Endodermal cell (in vitro differentiated cells): ENCODE measurements around the gene INHBB. TPM values are rescaled to one million over a fixed set of nuclear protein-coding genes. Genes with fewer than 3 reads are reported as not detected.

Experiments
- DNase-seq: peaks from one replicate; pipeline ENCODE4 v3.0.0-alpha.2; 2017
- H3K27ac ChIP-seq: 2 replicates; pipeline ENCODE4 v1.5.1; 2013; ENCODE audit warnings: mild to moderate bottlenecking, low read depth, low read length, moderate library complexity
- H3K27me3 ChIP-seq: 2 replicates; pipeline ENCODE4 v1.6.1; 2013; ENCODE audit warnings: mild to moderate bottlenecking, low read length, moderate library complexity; ENCODE audit not compliant: insufficient read depth, control insufficient read depth, poor library complexity, severe bottlenecking
- H3K36me3 ChIP-seq: 2 replicates; pipeline ENCODE4 v1.7.0; 2013; ENCODE audit warnings: mild to moderate bottlenecking, low read length, moderate library complexity; ENCODE audit not compliant: control insufficient read depth, insufficient read depth
- H3K4me1 ChIP-seq: one replicate; pipeline ENCODE4 v1.7.0; 2013; ENCODE audit warnings: low read length; ENCODE audit not compliant: control insufficient read depth, insufficient read depth
- H3K4me3 ChIP-seq: 2 replicates; pipeline ENCODE4 v1.5.1; 2013; ENCODE audit warnings: mild to moderate bottlenecking, low read length, moderate library complexity
- H3K9ac ChIP-seq: 2 replicates; pipeline ENCODE4 v1.6.1; 2013; ENCODE audit warnings: mild to moderate bottlenecking, low read length, moderate library complexity; ENCODE audit not compliant: poor library complexity, severe bottlenecking; ENCODE audit errors: extremely low read depth
- H3K9me3 ChIP-seq: 2 replicates; pipeline ENCODE4 v1.6.1; 2013; ENCODE audit warnings: mild to moderate bottlenecking, low read length, moderate library complexity; ENCODE audit not compliant: control insufficient read depth
- H3K27ac Mint-ChIP-seq: 2 replicates; pipeline ENCODE4 v1.8.0; 2020; ENCODE audit warnings: mixed read lengths
- H3K27me3 Mint-ChIP-seq: 2 replicates; pipeline ENCODE4 v1.8.0; 2021; ENCODE audit warnings: mild to moderate bottlenecking, mixed read lengths; ENCODE audit not compliant: insufficient read depth
- H3K36me3 Mint-ChIP-seq: 2 replicates; pipeline ENCODE4 v1.8.0; 2020; ENCODE audit warnings: low read depth, mixed read lengths
- H3K4me1 Mint-ChIP-seq: 2 replicates; pipeline ENCODE4 v1.8.0; 2020; ENCODE audit warnings: mixed read lengths
- H3K4me3 Mint-ChIP-seq: 2 replicates; pipeline ENCODE4 v1.8.0; 2020; ENCODE audit warnings: mild to moderate bottlenecking, moderate library complexity, mixed read lengths
- H3K9me3 Mint-ChIP-seq: 2 replicates; pipeline ENCODE4 v1.8.0; 2020; ENCODE audit warnings: mild to moderate bottlenecking, mixed read lengths
- WGBS, 2 experiments: methylation state at CpG; one replicate each; pipeline versions ENCODE4 v1.1.5 to v1.1.7; 2013; ENCODE audit warnings: missing lambda C conversion rate in 2 of 2, mixed read lengths in 1 of 2; ENCODE audit not compliant: insufficient coverage in 1 of 2, insufficient read length in 1 of 2; 5-methylcytosine and 5-hydroxymethylcytosine counted together
- total RNA-seq, 2 donors: library from RNA; stranded (reverse); fragmentation: NEBNext Ultra II Directional in 1 of 2; extraction: Animal tissue kit (Norgen Biotek cat#: 25700) in 1 of 2; gene quantifications; 2 replicates in 1 of 2; 3 replicates in 1 of 2; pipeline ENCODE4 v1.2.1, GENCODE V29; 2021
- TF ChIP-seq, protein P1 (sequence below): fragments of 200-600 bp; sonication (generic); conservative IDR thresholded peaks from 2 replicates; pipeline ENCODE4 v1.5.0; 2021; ENCODE audit warnings: antibody characterized with exemption, mild to moderate bottlenecking

Gene INHBB
- total RNA-seq, 2 donors from 2014 or later, result not detected

DNA sequence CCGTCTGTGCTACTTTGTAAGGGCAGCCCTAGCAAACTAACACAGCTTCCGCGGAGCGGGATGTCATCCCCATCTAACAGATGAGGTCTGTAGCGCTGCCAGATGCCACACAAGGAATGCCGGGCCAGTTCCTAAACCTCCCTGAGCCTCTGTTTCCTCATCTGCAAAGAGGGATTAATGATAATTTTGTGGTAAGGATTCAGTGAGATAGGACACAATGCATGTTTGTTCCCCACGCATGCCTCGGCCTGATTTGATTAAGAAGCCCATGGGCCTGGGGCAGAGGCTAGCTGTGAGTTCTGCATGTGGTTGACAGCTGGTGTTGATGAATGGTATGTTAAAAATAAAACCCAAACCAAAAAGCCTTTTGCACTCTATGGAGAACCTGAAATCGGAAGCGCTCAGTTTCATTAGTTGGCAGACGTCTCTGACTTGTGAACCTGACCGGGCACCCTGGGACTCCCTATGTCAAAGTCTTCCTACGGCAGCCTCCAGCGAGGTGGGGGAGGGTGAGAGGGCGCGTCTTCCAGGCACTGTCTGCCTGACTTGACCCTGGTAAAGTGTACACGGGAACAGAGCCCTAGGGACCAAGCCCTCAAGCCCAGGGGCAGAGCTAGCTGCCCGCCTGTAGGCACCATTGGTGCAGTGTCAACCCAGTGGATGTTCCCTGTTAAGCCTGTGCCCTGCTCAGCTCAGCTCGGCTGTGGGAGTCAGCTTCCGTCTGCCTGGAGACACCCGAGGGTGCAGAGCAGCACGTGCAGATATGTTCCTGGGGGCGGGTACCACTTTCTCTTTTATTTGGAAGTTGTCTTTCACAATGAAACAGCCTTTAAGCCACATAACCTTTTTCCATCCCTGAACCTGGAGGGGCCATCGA is 14.8 kb upstream of the INHBB start:
- peaks cover 29% of the 10 kb centered on the region for H3K27me3 Mint-ChIP-seq
- WGBS, 2 experiments, result 92 to 93% methylated on average over 22 to 24 of the region's 24 CpGs

GRCh38 chr2:120331903-120332302 is 14.0 kb upstream of the INHBB start:
- 92 to 93% methylated on average over 2 to 4 of the region's 4 CpGs for WGBS, 2 experiments
- Mint-ChIP-seq H3K27me3 (peaks cover 30% of the 10 kb centered on the region), H3K9me3 (no peaks in the 10 kb centered on the region), H3K4me1 (peaks cover 8% of the 10 kb centered on the region), H3K4me3 (no peak overlapping the region), H3K36me3 (no peaks in the 10 kb centered on the region), H3K27ac (no peak overlapping the region)
- Histone ChIP-seq H3K36me3 (no peaks in the 10 kb centered on the region), H3K27me3 (no peaks in the 10 kb centered on the region), H3K4me3 (no peak overlapping the region), H3K4me1 (peaks cover 6% of the 10 kb centered on the region), H3K27ac (no peak overlapping the region), H3K9me3 (no peaks in the 10 kb centered on the region), H3K9ac (no peak overlapping the region)
- TF ChIP-seq, protein P1, sequence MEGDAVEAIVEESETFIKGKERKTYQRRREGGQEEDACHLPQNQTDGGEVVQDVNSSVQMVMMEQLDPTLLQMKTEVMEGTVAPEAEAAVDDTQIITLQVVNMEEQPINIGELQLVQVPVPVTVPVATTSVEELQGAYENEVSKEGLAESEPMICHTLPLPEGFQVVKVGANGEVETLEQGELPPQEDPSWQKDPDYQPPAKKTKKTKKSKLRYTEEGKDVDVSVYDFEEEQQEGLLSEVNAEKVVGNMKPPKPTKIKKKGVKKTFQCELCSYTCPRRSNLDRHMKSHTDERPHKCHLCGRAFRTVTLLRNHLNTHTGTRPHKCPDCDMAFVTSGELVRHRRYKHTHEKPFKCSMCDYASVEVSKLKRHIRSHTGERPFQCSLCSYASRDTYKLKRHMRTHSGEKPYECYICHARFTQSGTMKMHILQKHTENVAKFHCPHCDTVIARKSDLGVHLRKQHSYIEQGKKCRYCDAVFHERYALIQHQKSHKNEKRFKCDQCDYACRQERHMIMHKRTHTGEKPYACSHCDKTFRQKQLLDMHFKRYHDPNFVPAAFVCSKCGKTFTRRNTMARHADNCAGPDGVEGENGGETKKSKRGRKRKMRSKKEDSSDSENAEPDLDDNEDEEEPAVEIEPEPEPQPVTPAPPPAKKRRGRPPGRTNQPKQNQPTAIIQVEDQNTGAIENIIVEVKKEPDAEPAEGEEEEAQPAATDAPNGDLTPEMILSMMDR, result no peak
- DNase-seq, result no peak

More for the DNA sequence above, 14.8 kb upstream of the INHBB start:
- H3K9ac ChIP-seq, result no peak overlapping the region
- H3K4me1 ChIP-seq, result peaks cover 6% of the 10 kb centered on the region
- no peaks in the 10 kb centered on the region for H3K36me3 ChIP-seq
- TF ChIP-seq, protein P1, result no peak
- Mint-ChIP-seq H3K4me1 (peaks cover 8% of the 10 kb centered on the region), H3K9me3 (no peaks in the 10 kb centered on the region), H3K4me3 (no peak overlapping the region), H3K27ac (no peak overlapping the region), H3K36me3 (no peaks in the 10 kb centered on the region)
- H3K4me3 ChIP-seq, result no peak overlapping the region
- DNase-seq, result no peak
- H3K27ac ChIP-seq, result no peak overlapping the region
- no peaks in the 10 kb centered on the region for H3K9me3 ChIP-seq
- no peaks in the 10 kb centered on the region for H3K27me3 ChIP-seq

DNA sequence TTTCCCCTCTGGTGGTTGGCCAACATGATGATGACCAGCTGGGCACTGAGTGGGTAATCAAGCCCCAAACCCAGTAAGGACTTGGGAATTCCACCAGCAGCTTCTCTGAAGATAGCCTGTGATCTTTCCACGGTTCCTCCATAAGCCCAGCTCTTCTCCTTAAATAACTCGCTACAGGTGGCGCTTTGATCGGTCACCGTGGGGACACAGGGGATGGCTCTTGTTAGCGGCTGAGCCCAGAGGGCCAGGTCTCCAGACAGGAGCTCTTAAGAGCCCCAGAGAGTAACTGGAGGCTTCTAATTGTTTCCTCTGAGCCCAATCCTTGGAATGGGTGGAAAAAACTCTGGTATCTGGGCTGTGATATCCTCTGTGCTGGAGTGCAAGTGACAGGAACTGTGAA is 13.6 kb upstream of the INHBB start:
- H3K4me3 ChIP-seq, result no peak overlapping the region
- TF ChIP-seq, protein P1, result no peak
- Mint-ChIP-seq H3K9me3 (no peaks in the 10 kb centered on the region), H3K4me1 (peaks cover 8% of the 10 kb centered on the region), H3K27ac (no peak overlapping the region), H3K4me3 (no peak overlapping the region), H3K27me3 (peaks cover 28% of the 10 kb centered on the region), H3K36me3 (no peaks in the 10 kb centered on the region)
- H3K27me3 ChIP-seq, result no peaks in the 10 kb centered on the region
- no peak overlapping the region for H3K9ac ChIP-seq
- H3K4me1 ChIP-seq, result peaks cover 6% of the 10 kb centered on the region
- H3K36me3 ChIP-seq, result no peaks in the 10 kb centered on the region
- no peak overlapping the region for H3K27ac ChIP-seq
- WGBS, 2 experiments, result 92% methylated on average over 6 of the region's 6 CpGs
- DNase-seq, result no peak
- H3K9me3 ChIP-seq, result no peaks in the 10 kb centered on the region
